IMR-90 (cell line): ENCODE results near the gene LIMCH1. TPM values are rescaled to one million over a fixed set of nuclear protein-coding genes. Genes with fewer than 3 reads are reported as not detected.

Experiments used
- ATAC-seq: fragments of 200-7000 bp; cut with Tn5 transposase; 2 replicates; pipeline ENCODE4 v1.9.1; 2020; ENCODE audit warnings: low read depth, mild to moderate bottlenecking, moderate library complexity
- BruUV-seq: library from RNA; stranded (reverse); fragments of 400-500 nt; replicated peaks from 2 replicates; lab custom pipeline; 2021; lab: Mats Ljungman, UMichigan
- CTCF ChIA-PET: fragments of 300-600 bp; formaldehyde crosslinking; extraction: SDS; loops from one replicate; lab custom pipeline; 2021; ENCODE audit warnings: antibody characterized with exemption; lab: Yijun Ruan, JAX
- POLR2A ChIA-PET: fragments of 300-600 bp; sonication (Branson Sonifier 250); formaldehyde crosslinking; loops from one replicate; lab custom pipeline; 2022; ENCODE audit warnings: antibody characterized with exemption; ENCODE audit not compliant: unreplicated experiment; lab: Charles Lee
- DNase-seq: peaks from one replicate; pipeline ENCODE4 v3.0.0; 2013
- H2AFZ ChIP-seq: replicated peaks from 2 replicates; pipeline ENCODE3; 2013; ENCODE audit warnings: low read length, mild to moderate bottlenecking; ENCODE audit not compliant: poor library complexity
- H2AK5ac ChIP-seq: 2 replicates; pipeline ENCODE4 v1.6.1; 2013; ENCODE audit warnings: low read depth, low read length, inconsistent platforms
- H2AK9ac ChIP-seq: replicated peaks from 2 replicates; pipeline ENCODE3; 2013; ENCODE audit warnings: mild to moderate bottlenecking, low read depth, low read length, moderate library complexity; ENCODE audit not compliant: poor library complexity
- H2BK120ac ChIP-seq: 2 replicates; pipeline ENCODE4 v1.6.1; 2013; ENCODE audit warnings: low read depth, low read length, inconsistent platforms
- H2BK15ac ChIP-seq: 3 replicates; pipeline ENCODE4 v1.6.1; 2013; ENCODE audit warnings: low read depth, low read length, inconsistent platforms
- H2BK20ac ChIP-seq: 2 replicates; pipeline ENCODE4 v1.6.1; 2013; ENCODE audit warnings: low read depth, mild to moderate bottlenecking, inconsistent platforms, low read length, moderate library complexity
- H2BK5ac ChIP-seq: 2 replicates; pipeline ENCODE4 v1.6.1; 2013; ENCODE audit warnings: mild to moderate bottlenecking, low read depth, low read length, inconsistent platforms; ENCODE audit not compliant: poor library complexity, severe bottlenecking
- H3K14ac ChIP-seq: replicated peaks from 2 replicates; pipeline ENCODE4 v1.6.1; 2013; ENCODE audit warnings: low read depth, low read length, inconsistent platforms
- H3K18ac ChIP-seq: 2 replicates; pipeline ENCODE4 v1.6.1; 2013; ENCODE audit warnings: low read depth, low read length, control low read depth
- H3K23ac ChIP-seq: 2 replicates; pipeline ENCODE4 v1.6.1; 2013; ENCODE audit warnings: low read depth, low read length, inconsistent platforms
- H3K27ac ChIP-seq: 2 replicates; pipeline ENCODE4 v1.5.1; 2013; ENCODE audit warnings: mild to moderate bottlenecking, control low read depth, low read length; ENCODE audit not compliant: insufficient read depth
- H3K27me3 ChIP-seq: 2 replicates; pipeline ENCODE4 v1.6.1; 2013; ENCODE audit warnings: low read length; ENCODE audit not compliant: control insufficient read depth, insufficient read depth
- H3K36me3 ChIP-seq: 2 replicates; pipeline ENCODE4 v1.6.1; 2013; ENCODE audit warnings: low read length, mixed read lengths; ENCODE audit not compliant: control insufficient read depth, insufficient read depth
- H3K4ac ChIP-seq: 2 replicates; pipeline ENCODE4 v1.6.1; 2013; ENCODE audit warnings: low read depth, low read length, inconsistent platforms
- H3K4me1 ChIP-seq: 2 replicates; pipeline ENCODE4 v1.6.1; 2013; ENCODE audit warnings: low read length, mixed read lengths; ENCODE audit not compliant: control insufficient read depth, insufficient read depth
- H3K4me2 ChIP-seq: 2 replicates; pipeline ENCODE4 v1.6.1; 2013; ENCODE audit warnings: low read depth, mild to moderate bottlenecking, control low read depth, low read length, moderate library complexity
- H3K4me3 ChIP-seq: 2 replicates; pipeline ENCODE4 v1.5.1; 2013; ENCODE audit warnings: low read depth, mild to moderate bottlenecking, control low read depth, low read length, moderate library complexity; ENCODE audit not compliant: insufficient read depth
- H3K56ac ChIP-seq: 2 replicates; pipeline ENCODE4 v1.6.1; 2013; ENCODE audit warnings: low read length, inconsistent platforms; ENCODE audit not compliant: insufficient read depth; ENCODE audit errors: extremely low read depth
- H3K79me1 ChIP-seq, 2 experiments: 2 replicates each; pipeline ENCODE4 v1.6.1; 2013; ENCODE audit warnings: low read length in 2 of 2, inconsistent platforms in 1 of 2, low read depth in 1 of 2
- H3K9ac ChIP-seq: 2 replicates; pipeline ENCODE4 v1.6.1; 2013; ENCODE audit warnings: low read depth, low read length, control low read depth
- H3K9me1 ChIP-seq: 2 replicates; pipeline ENCODE4 v1.6.1; 2013; ENCODE audit warnings: low read length, inconsistent platforms; ENCODE audit not compliant: insufficient read depth
- H3K9me3 ChIP-seq: 2 replicates; pipeline ENCODE4 v1.6.1; 2013; ENCODE audit warnings: low read length; ENCODE audit not compliant: control insufficient read depth, insufficient read depth
- H4K20me1 ChIP-seq: 2 replicates; pipeline ENCODE4 v1.6.1; 2013; ENCODE audit warnings: low read length, inconsistent platforms; ENCODE audit not compliant: insufficient read depth
- H4K5ac ChIP-seq: 2 replicates; pipeline ENCODE4 v1.6.1; 2013; ENCODE audit warnings: mild to moderate bottlenecking, low read depth, low read length, control low read depth
- H4K8ac ChIP-seq, 2 experiments: 2 replicates each; pipeline ENCODE4 v1.6.1; 2013; ENCODE audit warnings: low read depth in 2 of 2, low read length in 2 of 2, control low read depth in 1 of 2, inconsistent platforms in 1 of 2
- H4K91ac ChIP-seq: 2 replicates; pipeline ENCODE4 v1.6.1; 2013; ENCODE audit warnings: low read depth, low read length, inconsistent platforms; ENCODE audit not compliant: insufficient read depth
- BHLHE40 ChIP-seq: fragments of 150-350 bp; IDR thresholded peaks from 2 replicates; pipeline ENCODE4 v1.6.1; 2016; ENCODE audit warnings: mild to moderate bottlenecking, low read depth, low read length
- CHD1 ChIP-seq: IDR thresholded peaks from 2 replicates; pipeline ENCODE4 v1.6.1; 2012; ENCODE audit warnings: low read depth, low read length, improper control_type of control experiment
- CTCF ChIP-seq: conservative IDR thresholded peaks from 2 replicates; pipeline ENCODE4 v1.5.1; 2012; ENCODE audit warnings: mild to moderate bottlenecking, low read depth, low read length, improper control_type of control experiment
- FOS ChIP-seq: fragments of 150-350 bp; IDR thresholded peaks from 2 replicates; pipeline ENCODE4 v1.6.1; 2016; ENCODE audit warnings: low read depth, low read length
- MAFK ChIP-seq: IDR thresholded peaks from 2 replicates; pipeline ENCODE4 v1.6.1; 2012; ENCODE audit warnings: low read depth, low read length, improper control_type of control experiment
- NFE2L2 ChIP-seq: fragments of 150-350 bp; IDR thresholded peaks from 2 replicates; pipeline ENCODE4 v1.6.1; 2016; ENCODE audit warnings: low read depth, mild to moderate bottlenecking, low read length
- RAD21 ChIP-seq: IDR thresholded peaks from 2 replicates; pipeline ENCODE4 v1.6.1; 2012; ENCODE audit warnings: low read length, improper control_type of control experiment
- RCOR1 ChIP-seq: IDR thresholded peaks from 2 replicates; pipeline ENCODE4 v1.6.1; 2012; ENCODE audit warnings: mild to moderate bottlenecking, low read length, improper control_type of control experiment; ENCODE audit not compliant: insufficient replicate concordance
- RFX5 ChIP-seq: IDR thresholded peaks from 2 replicates; pipeline ENCODE4 v1.8.0; 2012; ENCODE audit warnings: low read depth, mild to moderate bottlenecking, low read length, moderate library complexity
- WGBS, 2 experiments: methylation state at CpG; one replicate each; pipeline versions ENCODE4 v1.1.5 to v1.1.7; 2013; ENCODE audit warnings: missing lambda C conversion rate in 2 of 2; ENCODE audit not compliant: insufficient read length in 1 of 2; ENCODE audit errors: extremely low coverage in 2 of 2; 5-methylcytosine and 5-hydroxymethylcytosine counted together
- dilution Hi-C: fragments of 300-500 bp; cut with HindIII; formaldehyde crosslinking; loops from one replicate; pipeline ENCODE4 v1.14.3; 2018; ENCODE audit warnings: low sequenced_read_pairs; ENCODE audit not compliant: unreplicated experiment
- in situ Hi-C: fragments of 300-500 bp; cut with MboI; formaldehyde crosslinking; loops from 3 replicates; pipeline ENCODE4 v1.14.3; 2019; ENCODE audit warnings: low sequenced_read_pairs, inconsistent platforms, mixed read lengths
- intact Hi-C: fragments of 100-400 bp; cut with micrococcal nuclease; formaldehyde crosslinking; loops from 2 replicates; pipeline ENCODE4 v1.10.0; 2022
- polyA plus RNA-seq, 3 experiments: library from polyadenylated mRNA; depleted of rRNA; stranded (reverse); fragments of >200 nt; gene quantifications; 2 replicates each; pipeline ENCODE4 v1.2.3, GENCODE V29; 2012; ENCODE audit warnings: low replicate concordance in 1 of 3
- total RNA-seq: library from RNA; depleted of rRNA; stranded (reverse); fragments of >200 nt; gene quantifications from 2 replicates; pipeline ENCODE4 v1.2.3, GENCODE V29; 2012

The LIMCH1 gene
- total and polyA plus RNA-seq, 2 of the 4 experiments (the other 2 are of a cell fraction) = 0.89 to 2.9 TPM

- Histone ChIP-seq H2BK120ac (no peak overlapping the region), H2BK15ac (no peak overlapping the region), H3K36me3 (no peaks in the 10 kb centered on the region), H3K18ac (no peak overlapping the region), H3K4me2 (no peak overlapping the region), H4K20me1 (no peaks in the 10 kb centered on the region), H3K23ac (no peak overlapping the region), H2AK5ac (no peak overlapping the region), H3K9ac (no peak overlapping the region), H3K56ac (no peak overlapping the region), H2AFZ (no peak overlapping the region), H4K8ac (no peak overlapping the region), H3K9me3 (no peaks in the 10 kb centered on the region), H2AK9ac (no peak overlapping the region), H3K79me1 (no peaks in the 10 kb centered on the region), H2BK5ac (no peak overlapping the region), H3K4ac (no peak overlapping the region), H2BK20ac (no peak overlapping the region), H3K4me1 (0 out of 2 replicates have a peak, but pooled peaks cover 1% of the 10 kb centered on the region), H3K4me3 (no peak overlapping the region), H3K27ac (no peak overlapping the region), H3K27me3 (peaks cover 2% of the 10 kb centered on the region), H4K91ac (no peak overlapping the region), H4K5ac (no peak overlapping the region), H3K9me1 (no peaks in the 10 kb centered on the region), H3K14ac (no peak overlapping the region)
- dilution Hi-C loops = no loop called here
- TF ChIP-seq MAFK (no peak), RAD21 (no peak), RCOR1 (no peak), CTCF (no peak), CHD1 (no peak), NFE2L2 (no peak), FOS (no peak), RFX5 (no peak), BHLHE40 (no peak)
- ATAC-seq = no peak
- BruUV-seq = no TSS peak
- no peak for DNase-seq
- CTCF ChIA-PET = no interaction called here
- WGBS, 2 experiments = 60% methylated on average over 1 of the region's 3 CpGs; no CpG with 5 or more reads in 1 of the 2 experiments
- in situ Hi-C loops = no loop called here
- POLR2A ChIA-PET = no interaction called here
- intact Hi-C loops = no loop called here
These were observed 72.5 kb downstream of the LIMCH1 start for GRCh38 chr4:41610474-41610873.
